T-cell (primary cell): ENCODE data around the gene HARBI1. TPM values are rescaled to one million over a fixed set of nuclear protein-coding genes. Genes with fewer than 3 reads are reported as not detected.

Experiments
- total RNA-seq, 35 experiments: library from RNA in 6 of 35; stranded (reverse) in 6 of 35; fragments of 120-200 nt in 1 of 35; gene quantifications; one replicate each; pipeline versions ENCODE4 v1.2.1 to v1.2.4 and lab custom pipeline; 2013 to 2026

Gene HARBI1
- total RNA-seq, 5 donors from 2014 or later (not counting 1 experiment from before 2014, with no cell fraction given) = 6.7 to 17.3 (median 10.3) TPM

Other genes with a start within 250 kb of the HARBI1 start
- gene MDK, start 235.6 kb downstream of the HARBI1 start, total RNA-seq = 1 to 10 TPM; 5.8 to 8.6 (median 8.3) TPM
- gene CHRM4, start 225.5 kb downstream of the HARBI1 start, total RNA-seq = 1 to 10 TPM in 2 of 5 donors, under 1 TPM in 2, not detected in 1; 0.18 to 3.9 (median 1.5) TPM
- 10 to 100 TPM; 35.5 to 49.7 (median 42.7) TPM for gene AMBRA1, start 23.2 kb downstream of the HARBI1 start, total RNA-seq
- 100 to 1,000 TPM in 4 of 5 donors, 10 to 100 TPM in 1; 91.8 to 115 (median 102) TPM for gene ATG13, start 326 bp upstream of the HARBI1 start, total RNA-seq
- gene ARHGAP1, start 83.4 kb upstream of the HARBI1 start, total RNA-seq = 10 to 100 TPM; 64.6 to 71.8 (median 70.3) TPM
- gene ZNF408, start 83.8 kb upstream of the HARBI1 start, total RNA-seq = 10 to 100 TPM in 4 of 5 donors, 1 to 10 TPM in 1; 6.1 to 22.4 (median 19.7) TPM
- gene F2, start 102.0 kb upstream of the HARBI1 start, total RNA-seq = under 1 TPM in 4 of 5 donors, not detected in 1; 0.26 to 0.85 (median 0.57) TPM
- 10 to 100 TPM; 34.8 to 44.6 (median 38.0) TPM for gene CKAP5, start 229.1 kb upstream of the HARBI1 start, total RNA-seq